ENCODE measurements around the gene BMP5.

- TF ChIP-seq GLIS3 (CRISPR knock-in tag; IDR thresholded peaks at IDR 0.05): no peak
- no peak for TF ChIP-seq ZFP3 (CRISPR knock-in tag; IDR thresholded peaks at IDR 0.05)
Measured at GRCh38 chr6:55869674-55870073, 5.7 kb downstream of the BMP5 start.

Data from SK-N-SH treated with all-trans-retinoic acid at 6 μM for 48 hours (cell line).